Measurements from ENCODE around the gene RNF181. TPM values are rescaled to one million over a fixed set of nuclear protein-coding genes. Genes with fewer than 3 reads are reported as not detected.

RNF181 gene
- total RNA-seq, 1 donor from 2014 or later: 157 TPM

- intact Hi-C loops (cut with DNase I): no loop called here
- no peak for TF ChIP-seq CTCF (IDR thresholded peaks at IDR 0.05)
- H3K4me3 ChIP-seq: no peak overlapping the region
- no peak overlapping the region for H3K27ac ChIP-seq
- H3K9me3 ChIP-seq: no peaks in the 10 kb centered on the region
- H3K4me1 ChIP-seq: no peaks in the 10 kb centered on the region
- no peaks in the 10 kb centered on the region for H3K27me3 ChIP-seq
- H3K36me3 ChIP-seq: peaks cover 73 to 89% of the 10 kb centered on the region in 2 donors
- no peak for DNase-seq (ENCODE audit: low spot score in 2 of 2)
Observed at GRCh38 chr2:85631316-85631715, 35.8 kb downstream of the RNF181 start.

- Histone ChIP-seq H3K27ac (no peak overlapping the region), H3K36me3 (peaks cover 69 to 83% of the 10 kb centered on the region in 2 donors), H3K27me3 (no peaks in the 10 kb centered on the region), H3K9me3 (no peaks in the 10 kb centered on the region), H3K4me1 (no peaks in the 10 kb centered on the region), H3K4me3 (no peak overlapping the region)
- TF ChIP-seq CTCF (IDR thresholded peaks at IDR 0.05): no peak
- DNase-seq (ENCODE audit: low spot score in 2 of 2): no peak
- intact Hi-C loops (cut with DNase I): loop anchor here (5.0 kb wide), 1 partner anchor 177 kb away; no protein-coding TSS in a partner anchor
Observed at GRCh38 chr2:85635011-85635410, 39.5 kb downstream of the RNF181 start.

- Histone ChIP-seq H3K36me3 (peaks cover 69 to 83% of the 10 kb centered on the region in 2 donors), H3K27me3 (no peaks in the 10 kb centered on the region), H3K4me1 (no peaks in the 10 kb centered on the region), H3K27ac (no peak overlapping the region), H3K9me3 (no peaks in the 10 kb centered on the region), H3K4me3 (no peak overlapping the region)
- DNase-seq (ENCODE audit: low spot score in 2 of 2): no peak
- intact Hi-C loops (cut with DNase I): loop anchor here (5.0 kb wide), 1 partner anchor 177 kb away; no protein-coding TSS in a partner anchor
- no peak for TF ChIP-seq CTCF (IDR thresholded peaks at IDR 0.05)
Observed at GRCh38 chr2:85635636-85636035, 40.1 kb downstream of the RNF181 start.

GRCh38 chr2:85642725-85643124, 47.2 kb downstream of the RNF181 start:
- peaks cover 97 to 100% of the 10 kb centered on the region in 2 donors for H3K36me3 ChIP-seq
- H3K4me1 ChIP-seq: no peaks in the 10 kb centered on the region
- no peak overlapping the region for H3K27ac ChIP-seq
- no peaks in the 10 kb centered on the region for H3K27me3 ChIP-seq
- no peak overlapping the region for H3K4me3 ChIP-seq
- no peaks in the 10 kb centered on the region for H3K9me3 ChIP-seq
- no peak for DNase-seq (ENCODE audit: low spot score in 2 of 2)
- intact Hi-C loops (cut with DNase I): no loop called here
- no peak for TF ChIP-seq CTCF (IDR thresholded peaks at IDR 0.05)

- Histone ChIP-seq H3K27me3 (no peaks in the 10 kb centered on the region), H3K27ac (no peak overlapping the region), H3K9me3 (no peaks in the 10 kb centered on the region), H3K4me3 (no peak overlapping the region), H3K4me1 (no peaks in the 10 kb centered on the region), H3K36me3 (peaks cover 98 to 100% of the 10 kb centered on the region in 2 donors)
- TF ChIP-seq CTCF (IDR thresholded peaks at IDR 0.05): no peak
- intact Hi-C loops (cut with DNase I): no loop called here
- DNase-seq (ENCODE audit: low spot score in 2 of 2): no peak
Observed at GRCh38 chr2:85644909-85645308, 49.4 kb downstream of the RNF181 start.

GRCh38 chr2:85646166-85646565, 50.6 kb downstream of the RNF181 start:
- Histone ChIP-seq H3K27ac (no peak overlapping the region), H3K4me3 (no peak overlapping the region), H3K27me3 (no peaks in the 10 kb centered on the region), H3K4me1 (no peaks in the 10 kb centered on the region), H3K9me3 (no peaks in the 10 kb centered on the region), H3K36me3 (peaks cover 91 to 100% of the 10 kb centered on the region in 2 donors)
- intact Hi-C loops (cut with DNase I): no loop called here
- TF ChIP-seq CTCF (IDR thresholded peaks at IDR 0.05): no peak
- DNase-seq (ENCODE audit: low spot score in 2 of 2): no peak

All from ascending aorta (tissue), 2 donors.